ENCODE measurements around the gene ZNF438.
"Not testable (repeated sequence)": the region's sequence is repeated elsewhere in the genome, so short reads cannot be mapped to it uniquely, and the experiment has no call there.

The ZNF438 gene

DNA sequence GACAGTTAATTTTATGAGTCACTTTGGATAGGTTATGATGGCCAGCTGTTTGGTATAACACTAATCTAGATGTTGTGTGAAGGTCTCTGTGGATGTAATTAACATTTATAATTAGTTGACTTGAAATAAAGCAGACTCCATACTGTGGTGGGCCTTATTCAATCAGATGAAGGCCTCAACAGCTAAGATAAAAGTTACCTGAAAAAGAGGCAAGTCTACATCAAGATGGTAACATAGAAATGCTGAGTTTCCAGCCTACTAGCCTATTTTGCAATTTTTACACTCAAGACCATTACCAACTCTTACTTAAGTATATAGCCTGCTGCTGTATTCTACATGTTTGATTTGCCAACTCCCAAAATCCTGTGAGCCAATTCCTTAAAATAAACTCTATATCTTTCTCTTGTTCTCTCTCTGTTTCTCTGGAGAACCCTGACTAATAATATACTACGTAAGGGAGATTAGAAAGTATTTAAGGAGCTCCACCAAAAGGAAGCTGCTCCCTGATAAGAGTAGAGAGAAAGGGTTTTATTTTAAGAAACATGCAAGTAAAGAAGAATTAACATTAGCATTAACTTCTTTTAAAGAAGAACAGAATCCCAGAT is 42.7 kb downstream of the ZNF438 start:
- peak overlapping the region; percentile 49 to 50 for H3K27ac ChIP-seq
- DNase-seq: no peak
- H3K4me1 ChIP-seq: peaks cover 0 to 63% (median 17%) of the 10 kb centered on the region in 4 donors

DNA sequence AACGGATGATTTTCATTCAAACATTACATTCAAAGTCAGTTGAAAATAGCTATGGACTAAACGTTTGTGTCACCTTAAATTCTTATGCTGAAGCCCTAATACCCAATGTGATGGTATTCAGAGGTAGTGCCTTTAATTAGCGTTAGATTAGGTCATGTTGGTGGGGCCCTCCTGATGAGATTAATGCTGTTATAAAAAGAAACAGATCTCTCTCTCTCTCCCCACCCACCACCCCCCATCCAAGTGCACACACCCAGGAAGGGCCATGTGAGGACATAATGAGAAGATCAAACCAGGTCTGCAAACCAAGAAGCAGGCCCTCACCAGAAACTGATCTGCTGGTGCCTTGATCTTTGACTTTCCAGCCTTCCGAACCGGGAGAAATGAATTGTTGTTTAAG is 44.2 kb downstream of the ZNF438 start:
- H3K9me3 ChIP-seq: no peaks in the 10 kb centered on the region
- H3K4me3 ChIP-seq: no peak overlapping the region
- no peak for DNase-seq
- H3K27ac ChIP-seq: no peak overlapping the region
- H3K36me3 ChIP-seq: peaks cover 0 to 4% (median 0%) of the 10 kb centered on the region in 3 donors
- H3K4me1 ChIP-seq: peaks cover 0 to 55% (median 11%) of the 10 kb centered on the region in 4 donors
- intact Hi-C loops (cut with DNase I; ENCODE audit: low total_unique reads): no loop called here
- H3K27me3 ChIP-seq: no peaks in the 10 kb centered on the region
- TF ChIP-seq, protein P1, sequence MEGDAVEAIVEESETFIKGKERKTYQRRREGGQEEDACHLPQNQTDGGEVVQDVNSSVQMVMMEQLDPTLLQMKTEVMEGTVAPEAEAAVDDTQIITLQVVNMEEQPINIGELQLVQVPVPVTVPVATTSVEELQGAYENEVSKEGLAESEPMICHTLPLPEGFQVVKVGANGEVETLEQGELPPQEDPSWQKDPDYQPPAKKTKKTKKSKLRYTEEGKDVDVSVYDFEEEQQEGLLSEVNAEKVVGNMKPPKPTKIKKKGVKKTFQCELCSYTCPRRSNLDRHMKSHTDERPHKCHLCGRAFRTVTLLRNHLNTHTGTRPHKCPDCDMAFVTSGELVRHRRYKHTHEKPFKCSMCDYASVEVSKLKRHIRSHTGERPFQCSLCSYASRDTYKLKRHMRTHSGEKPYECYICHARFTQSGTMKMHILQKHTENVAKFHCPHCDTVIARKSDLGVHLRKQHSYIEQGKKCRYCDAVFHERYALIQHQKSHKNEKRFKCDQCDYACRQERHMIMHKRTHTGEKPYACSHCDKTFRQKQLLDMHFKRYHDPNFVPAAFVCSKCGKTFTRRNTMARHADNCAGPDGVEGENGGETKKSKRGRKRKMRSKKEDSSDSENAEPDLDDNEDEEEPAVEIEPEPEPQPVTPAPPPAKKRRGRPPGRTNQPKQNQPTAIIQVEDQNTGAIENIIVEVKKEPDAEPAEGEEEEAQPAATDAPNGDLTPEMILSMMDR (IDR thresholded peaks at IDR 0.05): no peak

More for the DNA sequence above, 42.7 kb downstream of the ZNF438 start:
- no peaks in the 10 kb centered on the region for H3K27me3 ChIP-seq
- no peaks in the 10 kb centered on the region for H3K36me3 ChIP-seq
- TF ChIP-seq, protein P1 (IDR thresholded peaks at IDR 0.05): no peak
- H3K4me3 ChIP-seq: no peak overlapping the region
- H3K9me3 ChIP-seq: no peaks in the 10 kb centered on the region
- intact Hi-C loops (cut with DNase I; ENCODE audit: low total_unique reads): no loop called here

DNA sequence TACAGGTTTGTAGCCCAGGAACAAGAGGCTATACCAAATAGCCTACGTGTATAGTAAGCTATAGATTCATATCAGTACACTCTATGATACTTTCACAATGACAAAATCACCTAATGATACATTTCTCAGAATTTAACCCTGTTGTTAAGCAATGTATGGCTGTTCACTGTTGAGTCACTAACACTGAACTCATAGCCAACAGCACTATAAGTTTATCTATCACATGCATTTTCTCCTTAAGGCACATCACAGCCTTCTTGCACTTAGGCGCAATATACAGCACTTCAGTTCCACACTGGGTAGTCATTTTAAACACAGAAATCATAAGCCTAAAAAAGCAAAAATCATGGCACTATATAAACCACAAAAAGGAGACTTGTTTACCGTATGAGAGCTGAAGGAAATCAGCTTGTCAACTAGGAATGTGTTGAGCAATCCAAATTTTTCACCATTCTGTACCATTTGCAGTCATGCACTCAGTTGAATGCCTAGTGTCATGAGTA is 45.6 kb downstream of the ZNF438 start:
- H3K27ac ChIP-seq: no peak overlapping the region
- intact Hi-C loops (cut with DNase I; ENCODE audit: low total_unique reads): no loop called here
- TF ChIP-seq, protein P1 (IDR thresholded peaks at IDR 0.05): no peak

DNA sequence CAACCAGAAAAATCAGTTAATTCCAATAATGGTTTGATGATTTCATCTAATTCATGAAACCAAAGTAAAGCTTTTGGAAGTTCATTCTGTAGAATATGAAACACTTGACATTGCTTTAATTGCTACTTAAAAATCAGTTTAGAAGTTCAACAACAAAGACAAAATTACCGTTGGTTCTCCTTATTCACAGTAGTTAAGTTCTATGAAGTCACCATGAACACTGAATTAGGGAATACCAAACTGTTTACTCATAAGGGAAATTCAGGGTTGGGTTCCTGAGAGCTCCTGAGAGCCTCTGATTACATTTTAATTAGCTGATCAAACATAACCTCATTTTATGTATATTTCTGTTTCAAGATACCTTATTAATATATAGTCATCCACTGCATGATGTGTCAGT is 46.2 kb downstream of the ZNF438 start:
- H3K4me1 ChIP-seq: peaks cover 0 to 49% (median 13%) of the 10 kb centered on the region in 4 donors
- H3K27me3 ChIP-seq: no peaks in the 10 kb centered on the region
- H3K9me3 ChIP-seq: no peaks in the 10 kb centered on the region
- TF ChIP-seq, protein P1 (IDR thresholded peaks at IDR 0.05): no peak
- H3K27ac ChIP-seq: peak overlapping the region in 1 of 2 donors; percentile 12
- intact Hi-C loops (cut with DNase I; ENCODE audit: low total_unique reads): no loop called here
- no peak overlapping the region for H3K4me3 ChIP-seq
- no peak for DNase-seq
- peaks cover 0 to 4% (median 0%) of the 10 kb centered on the region in 3 donors for H3K36me3 ChIP-seq

More for the DNA sequence above, 45.6 kb downstream of the ZNF438 start:
- no peak overlapping the region for H3K4me3 ChIP-seq
- H3K9me3 ChIP-seq: no peaks in the 10 kb centered on the region
- DNase-seq: no peak
- H3K4me1 ChIP-seq: peaks cover 0 to 45% (median 9%) of the 10 kb centered on the region in 4 donors
- no peaks in the 10 kb centered on the region for H3K27me3 ChIP-seq
- peaks cover 0 to 4% (median 0%) of the 10 kb centered on the region in 3 donors for H3K36me3 ChIP-seq

DNA sequence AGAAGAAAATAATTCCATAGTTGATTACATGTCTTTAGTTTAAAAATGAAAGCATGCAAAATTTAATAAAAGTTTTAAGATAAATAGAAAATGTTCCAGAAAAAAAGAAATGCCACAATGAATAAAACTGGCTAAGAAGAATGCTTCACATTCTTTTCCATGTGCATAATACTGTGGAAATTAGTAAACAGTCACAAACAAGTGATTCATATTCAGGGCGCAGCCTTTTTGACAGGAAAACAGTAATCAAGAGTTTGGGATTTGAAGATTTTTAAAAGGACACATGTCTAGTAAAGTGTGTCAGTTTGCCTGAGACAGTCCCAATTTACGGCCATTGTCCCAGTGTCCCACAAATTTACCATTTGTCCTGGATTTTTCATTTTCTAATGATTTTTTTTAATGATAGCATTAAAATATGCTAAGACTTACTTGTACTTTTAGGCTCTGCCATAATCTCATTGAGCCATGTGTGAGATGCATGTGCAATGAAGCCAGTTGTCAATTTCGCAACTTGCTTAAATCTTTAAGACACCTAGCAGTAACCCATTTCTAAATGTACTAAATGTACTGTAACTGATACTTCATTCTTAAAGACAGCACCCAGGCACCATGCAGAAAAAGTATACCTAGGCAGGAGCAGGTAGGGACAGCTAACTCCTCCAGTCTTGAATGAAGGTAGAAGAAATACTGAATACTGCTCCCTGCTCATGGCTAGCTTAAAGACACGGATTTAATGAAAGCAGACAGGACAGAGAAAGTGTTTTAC is 46.9 kb downstream of the ZNF438 start:
- TF ChIP-seq, protein P1 (IDR thresholded peaks at IDR 0.05): no peak
- no peaks in the 10 kb centered on the region for H3K27me3 ChIP-seq
- H3K4me1 ChIP-seq: peaks cover 0 to 57% (median 15%) of the 10 kb centered on the region in 4 donors
- intact Hi-C loops (cut with DNase I; ENCODE audit: low total_unique reads): no loop called here
- peaks cover 0 to 4% (median 0%) of the 10 kb centered on the region in 3 donors for H3K36me3 ChIP-seq
- H3K27ac ChIP-seq: peak overlapping the region; percentile 12 to 15
- no peak for DNase-seq
- no peak overlapping the region for H3K4me3 ChIP-seq
- H3K9me3 ChIP-seq: no peaks in the 10 kb centered on the region

DNA sequence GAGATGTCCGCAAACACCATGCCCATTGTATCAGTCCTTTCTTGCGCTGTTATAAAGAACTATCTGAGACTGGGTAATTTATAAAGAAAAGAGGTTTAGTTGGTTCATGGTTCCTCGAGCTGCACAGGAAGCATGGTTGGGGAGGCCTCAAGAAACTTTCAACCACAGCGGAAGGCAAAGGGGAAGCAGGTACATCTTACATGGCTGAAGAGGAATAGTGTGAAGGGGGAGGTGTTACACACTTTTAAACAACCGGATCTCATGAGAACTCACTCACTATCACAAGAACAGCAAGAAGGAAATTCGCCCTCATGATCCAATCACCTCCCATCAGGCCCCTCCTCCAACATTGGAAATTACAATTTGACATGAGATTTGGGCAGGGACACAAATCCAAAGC is 48.5 kb downstream of the ZNF438 start:
- DNase-seq; H3K27ac ChIP-seq; H3K4me3 ChIP-seq; H3K27me3 ChIP-seq; intact Hi-C loops (cut with DNase I; ENCODE audit: low total_unique reads); H3K36me3 ChIP-seq; H3K9me3 ChIP-seq: not testable (repeated sequence)
- peaks cover 0 to 48% (median 13%) of the 10 kb centered on the region in 4 donors for H3K4me1 ChIP-seq
